GM18519 (cell line): ENCODE measurements around the gene COL23A1.

Source experiments
- ATAC-seq: cut with Tn5 transposase; IDR thresholded peaks from one replicate; pipeline ENCODE4 v1.9.1; 2021; ENCODE audit warnings: mild to moderate bottlenecking, moderate library complexity; ENCODE audit not compliant: unreplicated experiment, low FRiP score

Gene COL23A1

GRCh38 chr5:178416206-178416882, 173.8 kb downstream of the COL23A1 start:
- ATAC-seq: no peak

- no peak for ATAC-seq
These were observed 174.8 kb downstream of the COL23A1 start for GRCh38 chr5:178415353-178415752.

- ATAC-seq: no peak
These were observed 176.2 kb downstream of the COL23A1 start for GRCh38 chr5:178413988-178414387.

GRCh38 chr5:178411083-178411482, 179.1 kb downstream of the COL23A1 start:
- no peak for ATAC-seq

- ATAC-seq: no peak
These were observed 182.5 kb downstream of the COL23A1 start for GRCh38 chr5:178407646-178408045.

GRCh38 chr5:178404987-178405386, 185.2 kb downstream of the COL23A1 start:
- ATAC-seq: no peak

GRCh38 chr5:178403956-178404600, 186.1 kb downstream of the COL23A1 start:
- ATAC-seq: no peak

GRCh38 chr5:178403351-178403750, 186.8 kb downstream of the COL23A1 start:
- no peak for ATAC-seq

GRCh38 chr5:178399701-178400095, 190.5 kb downstream of the COL23A1 start:
- ATAC-seq: no peak

GRCh38 chr5:178398901-178399700, 191.1 kb downstream of the COL23A1 start:
- ATAC-seq: no peak

- ATAC-seq: no peak
These were observed 193.1 kb downstream of the COL23A1 start for GRCh38 chr5:178396796-178397720.

GRCh38 chr5:178394074-178394473, 196.1 kb downstream of the COL23A1 start:
- ATAC-seq: no peak

GRCh38 chr5:178392931-178393394, 197.2 kb downstream of the COL23A1 start:
- no peak for ATAC-seq

- ATAC-seq: no peak
These were observed 197.8 kb downstream of the COL23A1 start for GRCh38 chr5:178392386-178392785.

GRCh38 chr5:178391480-178391879, 198.7 kb downstream of the COL23A1 start:
- ATAC-seq: no peak

GRCh38 chr5:178389796-178390195, 200.4 kb downstream of the COL23A1 start:
- ATAC-seq: no peak

- no peak for ATAC-seq
These were observed 201.0 kb downstream of the COL23A1 start for GRCh38 chr5:178389026-178389729.

- no peak for ATAC-seq
These were observed 201.7 kb downstream of the COL23A1 start for GRCh38 chr5:178388386-178389025.

GRCh38 chr5:178387856-178388190, 202.4 kb downstream of the COL23A1 start:
- ATAC-seq: no peak
